HG03520 (cell line): ENCODE measurements around the gene OR5H14.
"Not testable (repeated sequence)": the region's sequence is repeated elsewhere in the genome, so short reads cannot be mapped to it uniquely, and the experiment has no call there.

Source experiments
- ATAC-seq: cut with Tn5 transposase; IDR thresholded peaks from one replicate; pipeline ENCODE4 v1.9.1; 2021; ENCODE audit warnings: mild to moderate bottlenecking, moderate library complexity; ENCODE audit not compliant: unreplicated experiment

OR5H14 gene

DNA sequence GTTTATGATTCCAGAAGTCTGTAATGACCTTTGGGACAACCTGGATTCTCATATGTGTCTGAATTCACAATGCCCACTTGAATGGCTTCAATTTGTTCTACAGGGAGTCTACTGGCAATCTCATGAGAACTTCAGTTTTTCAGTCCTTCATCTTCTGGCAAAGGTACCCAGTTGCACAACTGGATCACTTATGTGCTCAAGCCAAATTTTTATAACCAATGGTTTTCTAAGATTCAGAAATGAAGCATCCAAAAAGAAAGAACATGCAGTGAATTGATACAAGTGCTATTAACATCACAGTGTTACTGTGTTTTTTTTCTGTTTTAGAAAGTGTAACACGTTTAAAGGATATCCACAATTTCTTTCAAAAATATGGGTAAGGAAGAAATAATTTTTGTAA, at the start of gene OR5H14:
TSS of gene OR5H14 (plus strand) at position 301 of the 400 bp plus-strand sequence. CDS start 1,907 bp downstream, outside the sequence.
- ATAC-seq, result no peak

GRCh38 chr3:98099848-98100247, 47.4 kb upstream of the OR5H14 start:
- ATAC-seq, result no peak

DNA sequence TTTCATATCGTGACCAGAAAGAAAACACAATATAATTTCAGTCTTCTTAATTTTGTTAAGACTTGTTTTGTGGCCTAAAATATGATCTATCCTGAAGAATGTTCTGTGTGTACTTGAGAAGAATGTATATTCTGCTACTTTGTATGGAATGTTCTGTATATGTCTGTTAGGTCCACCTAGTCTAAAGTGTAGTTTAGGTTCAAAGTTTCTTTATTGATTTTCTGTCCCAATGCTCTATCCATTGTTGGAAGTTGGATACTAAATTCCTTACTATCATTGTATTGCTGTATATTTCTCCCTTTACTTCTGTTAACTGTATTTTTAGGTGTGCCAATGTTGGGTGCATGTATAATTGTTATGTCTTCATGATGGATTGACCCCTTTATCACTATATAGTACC, 39.1 kb upstream of the OR5H14 start:
- ATAC-seq, result no peak

GRCh38 chr3:98109807-98110549, 37.3 kb upstream of the OR5H14 start:
- no peak for ATAC-seq

DNA sequence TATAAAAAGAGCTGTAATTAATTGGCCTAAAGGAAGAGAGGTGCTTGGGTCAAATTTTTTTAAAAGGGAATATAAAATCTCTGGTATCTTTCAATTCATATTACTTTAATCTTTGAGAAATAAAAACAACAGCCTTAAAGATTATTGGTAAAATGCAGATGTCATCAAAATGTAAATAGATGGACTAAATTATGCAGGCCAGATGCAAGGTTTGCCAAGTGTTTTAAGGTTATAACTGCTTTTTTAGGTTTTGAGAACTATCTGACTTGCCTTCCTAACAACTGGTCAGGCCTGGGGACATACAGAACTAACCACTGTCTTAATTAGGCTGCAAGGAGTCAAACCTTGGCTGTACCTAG, 36.8 kb upstream of the OR5H14 start:
- ATAC-seq, result no peak

DNA sequence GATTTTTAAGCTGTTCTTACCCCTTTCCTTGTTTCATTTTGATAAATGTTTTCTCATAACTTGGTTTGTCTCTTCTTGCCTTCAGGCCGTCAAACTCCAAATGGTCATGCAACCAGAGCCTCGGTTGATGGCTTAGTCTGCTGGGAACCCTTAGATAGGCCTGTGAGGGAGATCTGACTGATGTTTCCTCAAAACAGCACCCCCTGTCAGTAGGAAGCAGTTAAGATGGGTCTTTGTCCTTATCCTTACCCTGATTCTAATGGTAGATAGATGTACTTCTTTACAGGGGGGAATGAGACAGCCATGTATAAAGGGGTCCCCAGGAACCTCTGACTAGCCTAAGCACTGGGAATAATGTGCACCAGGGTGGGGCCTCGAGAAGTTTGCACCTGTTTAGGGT, 33.0 kb upstream of the OR5H14 start:
- no peak for ATAC-seq

DNA sequence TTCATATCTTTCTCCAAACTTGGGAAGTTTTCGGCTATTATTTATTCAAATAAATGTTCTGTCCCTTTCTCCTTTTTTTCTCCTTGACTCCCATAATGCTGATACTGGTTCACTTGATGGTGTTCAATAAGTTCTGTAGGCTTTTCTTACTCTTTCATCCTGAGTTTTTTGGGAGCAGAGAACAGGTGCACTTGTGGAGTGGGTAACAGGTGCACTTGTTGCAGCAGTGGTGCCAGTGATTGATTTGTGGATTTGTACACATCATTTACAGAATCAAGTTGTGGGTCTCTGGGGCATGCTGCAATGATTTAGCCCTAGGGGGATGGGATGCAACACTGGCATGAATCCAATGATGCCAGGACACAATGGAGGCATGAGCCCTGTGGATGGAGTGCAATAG, 31.6 kb upstream of the OR5H14 start:
- ATAC-seq, result no peak

GRCh38 chr3:98130421-98130820, 16.9 kb upstream of the OR5H14 start, which contains the start of gene OR5H1:
TSS of gene OR5H1 (plus strand) at chr3:98130721. CDS start at chr3:98132698, 1,977 bp downstream.
- no peak for ATAC-seq

- no peak for ATAC-seq
Observed at GRCh38 chr3:98136631-98137030, 10.6 kb upstream of the OR5H14 start.

DNA sequence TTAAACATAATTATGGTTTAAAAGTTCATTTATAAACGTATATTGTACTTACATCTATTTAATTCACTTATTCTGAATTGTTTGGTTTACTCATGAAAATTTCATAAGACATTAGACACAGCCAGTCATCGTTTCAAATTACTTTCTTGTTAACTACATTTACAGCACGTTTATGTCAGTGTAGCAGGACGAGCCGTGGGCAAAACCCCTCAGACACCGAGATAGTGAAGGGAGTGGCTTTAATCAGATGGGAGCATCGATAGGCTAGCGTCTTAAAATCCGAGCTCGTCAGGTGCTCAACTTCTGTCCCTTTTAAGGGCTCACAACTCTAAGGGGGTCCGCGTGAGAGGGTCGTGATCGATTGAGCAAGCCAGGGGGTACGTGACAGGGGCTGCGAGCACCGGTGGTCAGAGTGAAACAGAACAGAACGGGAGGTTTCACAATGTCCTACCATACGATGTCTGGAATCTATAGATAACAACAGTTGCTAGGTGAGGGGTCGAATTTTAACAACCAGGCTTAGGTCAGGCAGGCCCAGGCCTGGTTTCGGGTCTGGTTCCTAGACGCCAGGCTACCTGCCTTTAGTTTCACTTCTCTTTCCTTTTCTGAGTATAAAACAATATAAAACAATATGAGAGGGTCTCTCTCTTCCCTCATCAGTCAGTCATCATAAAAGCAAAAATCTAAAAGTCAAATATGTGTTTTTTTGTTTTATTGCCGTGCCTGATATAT, 9.3 kb upstream of the OR5H14 start:
- ATAC-seq, result not testable (repeated sequence)

DNA sequence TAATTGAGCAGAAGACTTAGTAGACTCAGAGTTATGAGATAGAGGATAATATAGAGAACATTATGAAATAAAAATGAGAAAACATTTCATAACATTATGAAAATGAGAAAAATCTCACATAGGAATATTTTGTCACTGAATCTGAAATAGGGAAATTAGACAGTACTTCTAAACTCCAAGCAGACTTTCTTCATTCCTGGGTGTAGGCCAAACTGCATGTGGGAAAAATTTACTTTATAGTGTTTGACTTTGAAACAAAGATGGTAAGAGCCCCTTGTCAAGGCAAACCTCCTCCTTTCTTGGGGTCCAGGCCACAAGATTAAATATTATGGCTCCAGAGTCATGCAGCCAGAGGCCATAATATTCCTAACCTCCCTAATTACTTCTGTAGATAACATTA, 6.7 kb upstream of the OR5H14 start:
- no peak for ATAC-seq

GRCh38 chr3:98148751-98149150, 1.5 kb downstream of the OR5H14 start:
- no peak for ATAC-seq

- not testable (repeated sequence) for ATAC-seq
Observed at GRCh38 chr3:98149456-98149855, 2.2 kb downstream of the OR5H14 start.

- ATAC-seq, result no peak
Observed at GRCh38 chr3:98151241-98151640, 4.0 kb downstream of the OR5H14 start.

- ATAC-seq, result no peak
Observed at GRCh38 chr3:98166396-98166795, 19.1 kb downstream of the OR5H14 start, which contains the start of gene OR5H15. TSS of gene OR5H15 (plus strand) at chr3:98166696. CDS start at chr3:98168700, 2,004 bp downstream.

DNA sequence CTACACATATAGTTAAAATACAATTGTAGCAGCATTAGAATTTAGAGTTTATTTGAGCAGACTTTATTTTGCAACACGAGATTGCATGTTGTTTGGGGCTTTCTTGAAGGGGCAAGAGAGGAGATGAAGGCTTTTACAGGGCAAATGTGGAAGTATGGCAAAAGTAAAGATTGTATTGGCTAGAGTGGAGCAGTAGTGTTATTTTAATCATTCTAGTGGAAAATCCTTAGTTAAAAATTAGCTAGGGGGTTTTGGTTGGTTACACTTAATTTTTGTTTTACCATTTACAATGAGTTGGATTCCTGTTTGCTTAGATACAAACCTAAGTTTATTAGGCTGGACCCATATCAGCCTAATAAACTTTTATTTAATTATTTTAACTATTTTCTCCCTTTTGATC, 23.8 kb downstream of the OR5H14 start:
- no peak for ATAC-seq

GRCh38 chr3:98172621-98173020, 25.3 kb downstream of the OR5H14 start:
- no peak for ATAC-seq

- ATAC-seq, result no peak
Observed at GRCh38 chr3:98180319-98180890, 33.1 kb downstream of the OR5H14 start.

- ATAC-seq, result no peak
Observed at GRCh38 chr3:98182196-98182595, 34.9 kb downstream of the OR5H14 start.

DNA sequence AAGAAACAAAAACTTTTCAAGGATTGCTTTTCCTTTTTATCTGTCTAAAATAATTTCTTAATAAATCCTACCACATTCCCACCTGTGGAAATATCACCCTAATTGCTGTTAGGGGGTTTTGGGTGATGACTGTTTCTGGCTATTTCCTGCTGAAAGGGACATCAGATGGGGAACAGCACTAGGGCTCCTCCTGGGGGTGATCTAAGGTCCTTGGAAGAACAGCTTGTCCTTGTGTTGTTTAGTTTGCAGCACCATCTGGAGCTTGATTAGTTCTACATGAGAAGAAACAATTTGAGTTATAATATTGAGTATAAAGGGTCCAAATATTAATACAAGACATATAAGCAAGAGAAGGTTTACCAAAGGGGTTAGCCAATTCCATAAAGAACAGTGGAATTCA, 37.9 kb downstream of the OR5H14 start:
- no peak for ATAC-seq

DNA sequence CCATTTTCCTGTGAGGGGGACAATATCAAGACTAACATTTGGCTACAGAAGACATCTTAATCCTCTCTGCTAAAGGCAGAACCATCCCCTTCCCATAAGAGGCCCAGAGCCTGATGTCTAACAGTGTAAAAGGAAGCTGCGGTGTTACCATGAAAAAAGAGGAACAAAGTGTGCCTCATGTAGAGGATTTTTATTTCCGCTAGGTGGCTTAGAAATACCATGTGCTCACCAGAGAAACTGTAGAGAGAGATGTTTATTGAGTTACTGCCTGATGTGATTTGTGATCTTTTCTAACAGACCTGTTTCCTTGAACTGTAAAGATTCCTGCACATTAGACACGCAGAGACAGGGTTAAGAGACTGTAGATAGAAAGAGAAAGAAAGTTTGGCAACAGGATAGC, 41.3 kb downstream of the OR5H14 start:
- ATAC-seq, result peak; percentile 71

GRCh38 chr3:98190911-98191310, 43.6 kb downstream of the OR5H14 start:
- not testable (repeated sequence) for ATAC-seq
